ENCODE measurements around the gene DSC3.

- TF ChIP-seq, protein P1, sequence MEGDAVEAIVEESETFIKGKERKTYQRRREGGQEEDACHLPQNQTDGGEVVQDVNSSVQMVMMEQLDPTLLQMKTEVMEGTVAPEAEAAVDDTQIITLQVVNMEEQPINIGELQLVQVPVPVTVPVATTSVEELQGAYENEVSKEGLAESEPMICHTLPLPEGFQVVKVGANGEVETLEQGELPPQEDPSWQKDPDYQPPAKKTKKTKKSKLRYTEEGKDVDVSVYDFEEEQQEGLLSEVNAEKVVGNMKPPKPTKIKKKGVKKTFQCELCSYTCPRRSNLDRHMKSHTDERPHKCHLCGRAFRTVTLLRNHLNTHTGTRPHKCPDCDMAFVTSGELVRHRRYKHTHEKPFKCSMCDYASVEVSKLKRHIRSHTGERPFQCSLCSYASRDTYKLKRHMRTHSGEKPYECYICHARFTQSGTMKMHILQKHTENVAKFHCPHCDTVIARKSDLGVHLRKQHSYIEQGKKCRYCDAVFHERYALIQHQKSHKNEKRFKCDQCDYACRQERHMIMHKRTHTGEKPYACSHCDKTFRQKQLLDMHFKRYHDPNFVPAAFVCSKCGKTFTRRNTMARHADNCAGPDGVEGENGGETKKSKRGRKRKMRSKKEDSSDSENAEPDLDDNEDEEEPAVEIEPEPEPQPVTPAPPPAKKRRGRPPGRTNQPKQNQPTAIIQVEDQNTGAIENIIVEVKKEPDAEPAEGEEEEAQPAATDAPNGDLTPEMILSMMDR (IDR thresholded peaks at IDR 0.05): no peak
- TF ChIP-seq POLR2A (IDR thresholded peaks at IDR 0.05): no peak
Observed at GRCh38 chr18:31046916-31047315, 4.4 kb upstream of the DSC3 start.

Measured in ovary (tissue), 3 donors.